ENCODE measurements around the gene FAM120A. TPM values are rescaled to one million over a fixed set of nuclear protein-coding genes. Genes with fewer than 3 reads are reported as not detected.

The FAM120A gene
- total RNA-seq, 4 donors from 2014 or later, result 56.5 to 82.3 (median 65.7) TPM

DNA sequence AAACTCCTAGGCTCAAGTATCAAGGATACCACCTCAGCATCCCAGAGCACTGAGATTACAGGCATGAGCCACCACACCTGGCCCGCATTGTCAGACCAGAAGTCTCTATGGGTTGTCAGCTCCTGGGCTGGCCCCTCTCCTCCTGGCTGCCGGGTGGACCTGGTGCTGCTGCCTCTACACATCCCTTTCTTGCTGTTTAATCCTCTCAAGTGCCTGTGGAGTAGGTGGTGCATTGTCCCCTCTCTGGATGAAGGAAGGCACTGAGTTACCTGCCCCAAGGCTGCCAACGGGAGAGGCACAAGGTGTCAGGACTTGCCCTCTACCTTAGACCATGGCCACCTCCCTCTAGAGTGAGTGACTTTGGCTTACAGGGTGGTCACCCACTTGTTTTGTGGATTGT, 162.3 kb downstream of the FAM120A start:
- no peaks in the 10 kb centered on the region for H3K27me3 ChIP-seq
- peaks cover 0 to 7% (median 0%) of the 10 kb centered on the region in 3 donors for H3K36me3 ChIP-seq
- TF ChIP-seq CTCF (IDR thresholded peaks at IDR 0.05), result no peak
- TF ChIP-seq POLR2A (IDR thresholded peaks at IDR 0.05), result no peak
- H3K27ac ChIP-seq, result no peak overlapping the region
- no peak for DNase-seq
- peaks cover 5 to 41% (median 19%) of the 10 kb centered on the region in 3 donors for H3K4me1 ChIP-seq
- 20 to 36% methylated on average over 1 to 2 of the region's 3 CpGs for WGBS, 2 donors
- peaks cover 0 to 11% (median 8%) of the 10 kb centered on the region in 3 donors for H3K9me3 ChIP-seq
- H3K4me3 ChIP-seq, result no peak overlapping the region
- intact Hi-C loops (cut with DNase I), result no loop called here

GRCh38 chr9:93614830-93615468, 163.5 kb downstream of the FAM120A start:
- 82 to 83% methylated on average over 5 of the region's 5 CpGs for WGBS, 2 donors
- H3K4me1 ChIP-seq, result peaks cover 5 to 47% (median 19%) of the 10 kb centered on the region in 3 donors

More at GRCh38 chr9:93614830-93615468, 163.5 kb downstream of the FAM120A start:
- H3K27me3 ChIP-seq, result no peaks in the 10 kb centered on the region
- no peak for DNase-seq
- TF ChIP-seq POLR2A (IDR thresholded peaks at IDR 0.05) (no peak), CTCF (IDR thresholded peaks at IDR 0.05) (no peak)
- H3K4me3 ChIP-seq, result no peak overlapping the region
- no peak overlapping the region for H3K27ac ChIP-seq
- peaks cover 0 to 7% (median 0%) of the 10 kb centered on the region in 3 donors for H3K36me3 ChIP-seq
- peaks cover 0 to 4% (median 4%) of the 10 kb centered on the region in 3 donors for H3K9me3 ChIP-seq
- intact Hi-C loops (cut with DNase I), result no loop called here

Small RNAs within 50 kb of the gene (small RNA-seq; reads per million reads assigned to genes)
- 0 reads per million in 4 donors for gene RF00019

Other genes starting within 250 kb of the FAM120A start
- gene FAM120AOS, start 1.9 kb downstream of the FAM120A start, total RNA-seq, result 10 to 100 TPM; 18.0 to 33.6 (median 24.4) TPM
- 10 to 100 TPM; 13.3 to 22.6 (median 17.5) TPM for gene PHF2, start 124.9 kb downstream of the FAM120A start, total RNA-seq

Measured in esophagus squamous epithelium (tissue), 5 donors.